Measurements from ENCODE around the gene RAB20. TPM values are rescaled to one million over a fixed set of nuclear protein-coding genes. Genes with fewer than 3 reads are reported as not detected.

The RAB20 gene
- total and polyA plus RNA-seq, 10 of the 15 experiments (the other 5 are each of a cell fraction or from before 2014, with no cell fraction given), result 0.48 to 33.1 (median 9.6) TPM

- TF ChIP-seq SMAD5 (IDR thresholded peaks at IDR 0.05; ENCODE audit: low read depth), result no peak
- TF ChIP-seq CBX3 (IDR thresholded peaks at IDR 0.05; ENCODE audit: borderline replicate concordance, low read depth), result no peak
- TF ChIP-seq RFX5 (IDR thresholded peaks at IDR 0.05; ENCODE audit: low read depth, low read length), result no peak
- no peak for TF ChIP-seq NKRF (conservative IDR thresholded peaks at IDR 0.05)
- no peak for TF ChIP-seq SUPT20H (IDR thresholded peaks at IDR 0.05; ENCODE audit: borderline replicate concordance, control insufficient read depth, low read depth, low read length)
These were observed 32.6 kb downstream of the RAB20 start (continued) for GRCh38 chr13:110528911-110529310.

GRCh38 chr13:110528371-110528770 lies 33.2 kb downstream of the RAB20 start:
- no peak overlapping the region for H2AFZ ChIP-seq (ENCODE audit: control insufficient read depth, low read depth, low read length)
- H3K9me3 ChIP-seq (replicated peaks; ENCODE audit: control insufficient read depth, insufficient read depth, low read length), result no peaks in the 10 kb centered on the region
- no peak for TF ChIP-seq SUPT20H (IDR thresholded peaks at IDR 0.05; ENCODE audit: borderline replicate concordance, control insufficient read depth, low read depth, low read length)
- TF ChIP-seq DPF2 (IDR thresholded peaks at IDR 0.05), result no peak
- TF ChIP-seq JUNB (IDR thresholded peaks at IDR 0.05), result no peak
- no peak for TF ChIP-seq NFYA (IDR thresholded peaks at IDR 0.05; ENCODE audit: borderline replicate concordance, low read depth, low read length)
- no peak for TF ChIP-seq SIX5 (IDR thresholded peaks at IDR 0.05; ENCODE audit: low read depth, low read length, severe bottlenecking)
- TF ChIP-seq KAT2A (conservative IDR thresholded peaks at IDR 0.05; ENCODE audit: control insufficient read depth, low read depth, low read length), result no peak
- TF ChIP-seq MTA2 (IDR thresholded peaks at IDR 0.05; ENCODE audit: low read depth), result no peak
- TF ChIP-seq POLR2AphosphoS5 (IDR thresholded peaks at IDR 0.05; ENCODE audit: low read length), result no peak
- TF ChIP-seq PAX5 (IDR thresholded peaks at IDR 0.05; ENCODE audit: borderline replicate concordance, low read depth, low read length), result no peak
- TF ChIP-seq TAF1 (IDR thresholded peaks at IDR 0.05; ENCODE audit: borderline replicate concordance, low read depth, low read length), result no peak
- no TSS peak for BruUV-seq (replicated peaks)
- in situ Hi-C loops (cut with MboI) (no loop called here), intact Hi-C loops (cut with micrococcal nuclease; ENCODE audit: unreplicated experiment) (loop anchor here (5.0 kb wide), 1 partner anchor 56 kb away; no protein-coding TSS in a partner anchor)
- 28% methylated on average over 4 of the region's 5 CpGs for WGBS (ENCODE audit: insufficient coverage, insufficient replicate concordance, low lambda C conversion rate, missing lambda C conversion rate)
- ChIA-PET SMC1A (ENCODE audit: uncharacterized antibody, unreplicated experiment) (interaction anchor here (0.6 to 5.9 kb wide), 5 partner anchors 11 to 736 kb away, joined by 3 to 38 read pairs (median 3); no protein-coding TSS in a partner anchor), POLR2A (interaction anchor here (0.6 to 1.9 kb wide), 4 partner anchors 9 to 27 kb away, joined by 4 to 8 read pairs (median 5); no protein-coding TSS in a partner anchor), CTCF (interaction anchor here (0.7 to 3.7 kb wide), 6 partner anchors 9 to 73 kb away, joined by 3 to 55 read pairs (median 3); no protein-coding TSS in a partner anchor), RAD21 (ENCODE audit: unreplicated experiment) (no interaction called here)
- no peak overlapping the region for H3K4me3 ChIP-seq
- DNase-seq (ENCODE audit: low read depth, low spot score) (no peak), FAIRE-seq (no peak), ATAC-seq (no peak)
- no peaks in the 10 kb centered on the region for H3K27me3 ChIP-seq (replicated peaks in 1 of 2; ENCODE audit: control insufficient read depth in 2 of 2, insufficient read depth in 2 of 2, low read length in 1 of 2)
- H3K27ac ChIP-seq (ENCODE audit: control insufficient read depth, insufficient read depth), result no peak overlapping the region
- H3K79me2 ChIP-seq (ENCODE audit: control insufficient read depth, insufficient read depth, low read length), result no peaks in the 10 kb centered on the region
- H3K9ac ChIP-seq (ENCODE audit: control insufficient read depth, insufficient read depth, low read length), result no peak overlapping the region
- H3K4me1 ChIP-seq (ENCODE audit: control insufficient read depth, insufficient read depth, low read length), result peaks cover 18% of the 10 kb centered on the region
- H3K4me2 ChIP-seq (ENCODE audit: control insufficient read depth, insufficient read depth), result no peak overlapping the region
- no peaks in the 10 kb centered on the region for H4K20me1 ChIP-seq (ENCODE audit: control insufficient read depth, insufficient read depth)
- H3K36me3 ChIP-seq (ENCODE audit: control insufficient read depth in 2 of 2, insufficient read depth in 2 of 2, low read length in 1 of 2), result peaks cover 2 to 3% of the 10 kb centered on the region in 2 experiments; a peak in 2 of 4 replicates
